Measurements from ENCODE around the gene PGP. TPM values are rescaled to one million over a fixed set of nuclear protein-coding genes. Genes with fewer than 3 reads are reported as not detected.

Gene PGP
- total and polyA plus RNA-seq, 8 donors: 9.3 to 90.4 (median 11.3) TPM

DNA sequence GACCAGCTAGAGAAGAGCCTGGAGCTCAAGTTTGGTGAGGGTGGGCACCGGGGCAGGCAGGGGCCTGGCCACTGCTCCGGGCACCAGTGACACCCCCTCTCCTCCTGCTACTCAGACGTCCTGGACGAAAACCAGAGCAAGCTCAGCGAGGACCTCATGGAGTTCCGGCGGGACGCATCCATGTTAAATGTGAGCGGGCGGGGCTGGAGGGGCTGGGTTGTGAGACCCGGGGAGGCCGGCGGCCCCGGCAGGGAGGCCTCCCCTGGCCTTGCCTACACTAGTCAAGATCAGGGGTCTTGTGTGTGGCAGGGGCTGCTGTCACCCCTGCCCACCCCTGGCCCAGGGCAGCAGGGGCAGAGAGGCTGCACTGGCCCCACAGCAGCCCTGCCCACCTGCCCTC, 41.3 kb downstream of the PGP start:
- intact Hi-C loops (cut with DNase I; ENCODE audit: low total_unique reads): no loop called here
- peaks cover 70 to 100% (median 99%) of the 10 kb centered on the region in 4 donors for H3K36me3 ChIP-seq
- H3K27me3 ChIP-seq: peaks cover 0 to 4% (median 0%) of the 10 kb centered on the region in 3 donors
- H3K9me3 ChIP-seq: no peaks in the 10 kb centered on the region
- peaks cover 0 to 9% (median 3%) of the 10 kb centered on the region in 4 donors for H3K4me1 ChIP-seq
- TF ChIP-seq, protein P1, sequence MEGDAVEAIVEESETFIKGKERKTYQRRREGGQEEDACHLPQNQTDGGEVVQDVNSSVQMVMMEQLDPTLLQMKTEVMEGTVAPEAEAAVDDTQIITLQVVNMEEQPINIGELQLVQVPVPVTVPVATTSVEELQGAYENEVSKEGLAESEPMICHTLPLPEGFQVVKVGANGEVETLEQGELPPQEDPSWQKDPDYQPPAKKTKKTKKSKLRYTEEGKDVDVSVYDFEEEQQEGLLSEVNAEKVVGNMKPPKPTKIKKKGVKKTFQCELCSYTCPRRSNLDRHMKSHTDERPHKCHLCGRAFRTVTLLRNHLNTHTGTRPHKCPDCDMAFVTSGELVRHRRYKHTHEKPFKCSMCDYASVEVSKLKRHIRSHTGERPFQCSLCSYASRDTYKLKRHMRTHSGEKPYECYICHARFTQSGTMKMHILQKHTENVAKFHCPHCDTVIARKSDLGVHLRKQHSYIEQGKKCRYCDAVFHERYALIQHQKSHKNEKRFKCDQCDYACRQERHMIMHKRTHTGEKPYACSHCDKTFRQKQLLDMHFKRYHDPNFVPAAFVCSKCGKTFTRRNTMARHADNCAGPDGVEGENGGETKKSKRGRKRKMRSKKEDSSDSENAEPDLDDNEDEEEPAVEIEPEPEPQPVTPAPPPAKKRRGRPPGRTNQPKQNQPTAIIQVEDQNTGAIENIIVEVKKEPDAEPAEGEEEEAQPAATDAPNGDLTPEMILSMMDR (IDR thresholded peaks at IDR 0.05): no peak
- TF ChIP-seq EP300 (IDR thresholded peaks at IDR 0.05) (no peak), POLR2A (IDR thresholded peaks at IDR 0.05) (no peak), POLR2AphosphoS5 (IDR thresholded peaks at IDR 0.05) (no peak)
- WGBS, 5 donors: 88 to 92% (median 90%) methylated on average over 10 to 14 of the region's 14 CpGs
- no peak for DNase-seq
- no peak overlapping the region for H3K4me3 ChIP-seq
- H3K27ac ChIP-seq: no peak overlapping the region

- no peaks in the 10 kb centered on the region for H3K9me3 ChIP-seq
- intact Hi-C loops (cut with DNase I; ENCODE audit: low total_unique reads): no loop called here
- H3K27ac ChIP-seq: no peak overlapping the region
- peaks cover 0 to 7% (median 3%) of the 10 kb centered on the region in 4 donors for H3K4me1 ChIP-seq
- DNase-seq: no peak
- 90 to 94% (median 92%) methylated on average over 25 to 29 of the region's 29 CpGs for WGBS, 5 donors
- no peak overlapping the region for H3K4me3 ChIP-seq
- TF ChIP-seq POLR2A (IDR thresholded peaks at IDR 0.05) (no peak), EP300 (IDR thresholded peaks at IDR 0.05) (no peak), POLR2AphosphoS5 (IDR thresholded peaks at IDR 0.05) (no peak)
- TF ChIP-seq, protein P1 (IDR thresholded peaks at IDR 0.05): no peak
- H3K36me3 ChIP-seq: peaks cover 69 to 100% (median 100%) of the 10 kb centered on the region in 4 donors
- no peaks in the 10 kb centered on the region for H3K27me3 ChIP-seq
These were observed 41.8 kb downstream of the PGP start for GRCh38 chr16:2172688-2173335.

GRCh38 chr16:2171601-2172178, 43.0 kb downstream of the PGP start:
- H3K9me3 ChIP-seq: no peaks in the 10 kb centered on the region
- H3K27ac ChIP-seq: no peak overlapping the region
- peaks cover 0 to 7% (median 3%) of the 10 kb centered on the region in 4 donors for H3K4me1 ChIP-seq
- no peaks in the 10 kb centered on the region for H3K27me3 ChIP-seq
- TF ChIP-seq POLR2A (IDR thresholded peaks at IDR 0.05): no peak
- TF ChIP-seq, protein P1 (IDR thresholded peaks at IDR 0.05): no peak
- no peak for TF ChIP-seq EP300 (IDR thresholded peaks at IDR 0.05)
- no peak for TF ChIP-seq POLR2AphosphoS5 (IDR thresholded peaks at IDR 0.05)
- peaks cover 70 to 100% (median 100%) of the 10 kb centered on the region in 4 donors for H3K36me3 ChIP-seq
- no peak overlapping the region for H3K4me3 ChIP-seq
- intact Hi-C loops (cut with DNase I; ENCODE audit: low total_unique reads): no loop called here
- DNase-seq: no peak
- 91 to 96% (median 94%) methylated on average over 20 to 28 of the region's 28 CpGs for WGBS, 5 donors

DNA sequence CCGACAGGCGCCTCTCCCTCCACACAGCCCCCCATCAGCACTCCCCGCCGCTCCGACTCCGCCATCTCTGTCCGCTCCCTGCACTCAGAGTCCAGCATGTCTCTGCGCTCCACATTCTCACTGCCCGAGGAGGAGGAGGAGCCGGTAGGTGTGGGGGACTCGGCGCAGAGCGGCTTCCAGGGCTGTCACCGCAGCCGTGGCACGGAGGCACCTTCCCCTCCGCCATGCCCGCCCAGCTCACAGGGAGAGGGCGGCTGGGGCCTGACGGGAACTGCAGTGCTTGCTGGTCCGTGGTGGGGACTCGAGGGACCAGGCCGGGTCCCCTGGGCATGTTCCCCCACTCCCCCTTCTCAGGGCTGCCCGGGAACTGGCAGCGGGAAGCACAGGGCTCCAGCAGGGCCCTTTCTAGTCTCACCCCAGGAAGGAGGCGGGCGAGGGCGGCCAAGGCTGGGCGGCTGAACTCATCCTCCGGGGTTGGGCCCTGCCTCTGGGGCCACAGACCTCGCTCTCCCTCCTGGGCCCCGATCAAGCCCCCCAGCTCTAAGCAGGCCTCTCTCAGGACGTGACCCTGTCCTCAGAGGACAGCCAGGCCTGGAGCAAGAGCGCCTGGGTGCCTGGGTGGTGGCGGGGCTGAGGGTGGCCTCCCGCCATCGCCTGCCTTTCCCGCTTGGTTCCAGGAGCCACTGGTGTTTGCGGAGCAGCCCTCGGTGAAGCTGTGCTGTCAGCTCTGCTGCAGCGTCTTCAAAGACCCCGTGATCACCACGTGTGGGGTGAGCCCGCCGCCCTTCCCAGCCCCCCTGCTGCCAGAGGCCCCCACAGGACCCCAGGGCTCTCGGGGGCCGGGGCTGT, 43.8 kb downstream of the PGP start:
- H3K36me3 ChIP-seq: peaks cover 69 to 100% (median 100%) of the 10 kb centered on the region in 4 donors

More for the DNA sequence above, 43.8 kb downstream of the PGP start:
- intact Hi-C loops (cut with DNase I; ENCODE audit: low total_unique reads): no loop called here
- WGBS, 5 donors: 84 to 92% (median 88%) methylated on average over 29 to 47 of the region's 47 CpGs
- Histone ChIP-seq H3K9me3 (no peaks in the 10 kb centered on the region), H3K27ac (peak overlapping the region in 3 of 5 donors; percentile 43 to 69 (median 66)), H3K4me3 (peak overlapping the region; percentile 16 to 31 (median 25)), H3K27me3 (no peaks in the 10 kb centered on the region), H3K4me1 (peaks cover 0 to 7% (median 3%) of the 10 kb centered on the region in 4 donors)
- DNase-seq: no peak
- no peak for TF ChIP-seq POLR2A (IDR thresholded peaks at IDR 0.05)
